Dermis microvascular lymphatic vessel endothelial cell (primary cell): ENCODE measurements around the gene CD40. TPM values are rescaled to one million over a fixed set of nuclear protein-coding genes. Genes with fewer than 3 reads are reported as not detected.
"Not testable (repeated sequence)": the region's sequence is repeated elsewhere in the genome, so short reads cannot be mapped to it uniquely, and the experiment has no call there.

Experiments
- DNase-seq, 2 donors: peaks; one replicate each; pipeline versions ENCODE4 v3.0.0 to v3.0.0-alpha.2; 2010; ENCODE audit warnings: low read depth in 2 of 2
- total RNA-seq: library from RNA; depleted of rRNA; stranded (reverse); fragments of >200 nt; gene quantifications from 2 replicates; pipeline ENCODE4 v1.2.1, GENCODE V29; 2014

The CD40 gene
- 9.1 and 10.9 TPM in 2 replicates for total RNA-seq

- DNase-seq = peak; percentile 58 to 80
Observed at GRCh38 chr20:46117704-46118467, at the start of gene CD40. Gene CD40 (plus strand): TSS chr20:46118314. CDS start chr20:46118344, 30 bp downstream.

GRCh38 chr20:46070215-46070900 lies 47.8 kb upstream of the CD40 start:
- DNase-seq = no peak

GRCh38 chr20:46071573-46071972 lies 46.5 kb upstream of the CD40 start:
- DNase-seq = no peak

- no peak for DNase-seq
Observed at GRCh38 chr20:46073024-46073423, 45.1 kb upstream of the CD40 start.

GRCh38 chr20:46073443-46073842 lies 44.7 kb upstream of the CD40 start:
- no peak for DNase-seq

- no peak for DNase-seq
Observed at GRCh38 chr20:46074006-46074405, 44.1 kb upstream of the CD40 start.

- no peak for DNase-seq
Observed at GRCh38 chr20:46076806-46077205, 41.3 kb upstream of the CD40 start.

- DNase-seq = no peak
Observed at GRCh38 chr20:46077642-46078305, 40.3 kb upstream of the CD40 start.

GRCh38 chr20:46078954-46079353 lies 39.2 kb upstream of the CD40 start:
- DNase-seq = no peak

- no peak for DNase-seq
Observed at GRCh38 chr20:46081074-46081473, 37.0 kb upstream of the CD40 start.

GRCh38 chr20:46083101-46083500 lies 35.0 kb upstream of the CD40 start:
- DNase-seq = no peak

- DNase-seq = no peak
Observed at GRCh38 chr20:46083531-46084061, 34.5 kb upstream of the CD40 start.

- no peak for DNase-seq
Observed at GRCh38 chr20:46084805-46085178, 33.3 kb upstream of the CD40 start.

GRCh38 chr20:46085179-46085851 lies 32.8 kb upstream of the CD40 start:
- DNase-seq = peak; percentile 20 to 27

GRCh38 chr20:46087161-46087560 lies 31.0 kb upstream of the CD40 start:
- DNase-seq = peak; percentile 10 to 34

- peak in 1 of 2 donors; percentile 19 for DNase-seq
Observed at GRCh38 chr20:46088409-46089166, 29.5 kb upstream of the CD40 start.

- DNase-seq = peak in 1 of 2 donors; percentile 47
Observed at GRCh38 chr20:46089167-46089416, 29.0 kb upstream of the CD40 start.

GRCh38 chr20:46089417-46090388 lies 28.4 kb upstream of the CD40 start, which contains the start of gene NCOA5:
Gene NCOA5 (minus strand): TSS chr20:46089962. CDS start chr20:46079424, 10,538 bp downstream.
- DNase-seq = peak; percentile 83 to 95

GRCh38 chr20:46091622-46092535 lies 26.2 kb upstream of the CD40 start:
- not testable (repeated sequence) for DNase-seq
